ENCODE measurements around the gene ABCC8. TPM values are rescaled to one million over a fixed set of nuclear protein-coding genes. Genes with fewer than 3 reads are reported as not detected.

The ABCC8 gene
- total RNA-seq: 1 to 10 TPM in 3 of 4 donors, under 1 TPM in 1; 0.40 to 4.0 (median 3.5) TPM

- Histone ChIP-seq H3K4me1 (peaks cover 0 to 10% (median 2%) of the 10 kb centered on the region in 4 donors), H3K36me3 (no peaks in the 10 kb centered on the region), H3K9me3 (no peaks in the 10 kb centered on the region), H3K27me3 (peaks cover 71% of the 10 kb centered on the region), H3K27ac (no peak within 1 kb of the TSS), H3K4me3 (peak within 1 kb of the TSS in 1 of 4 donors; percentile 31)
- WGBS, 2 donors (ENCODE audit: low coverage in 1 of 2): 0 to 4% methylated on average over 1 to 62 of the region's 80 CpGs
- TF ChIP-seq, protein P1, sequence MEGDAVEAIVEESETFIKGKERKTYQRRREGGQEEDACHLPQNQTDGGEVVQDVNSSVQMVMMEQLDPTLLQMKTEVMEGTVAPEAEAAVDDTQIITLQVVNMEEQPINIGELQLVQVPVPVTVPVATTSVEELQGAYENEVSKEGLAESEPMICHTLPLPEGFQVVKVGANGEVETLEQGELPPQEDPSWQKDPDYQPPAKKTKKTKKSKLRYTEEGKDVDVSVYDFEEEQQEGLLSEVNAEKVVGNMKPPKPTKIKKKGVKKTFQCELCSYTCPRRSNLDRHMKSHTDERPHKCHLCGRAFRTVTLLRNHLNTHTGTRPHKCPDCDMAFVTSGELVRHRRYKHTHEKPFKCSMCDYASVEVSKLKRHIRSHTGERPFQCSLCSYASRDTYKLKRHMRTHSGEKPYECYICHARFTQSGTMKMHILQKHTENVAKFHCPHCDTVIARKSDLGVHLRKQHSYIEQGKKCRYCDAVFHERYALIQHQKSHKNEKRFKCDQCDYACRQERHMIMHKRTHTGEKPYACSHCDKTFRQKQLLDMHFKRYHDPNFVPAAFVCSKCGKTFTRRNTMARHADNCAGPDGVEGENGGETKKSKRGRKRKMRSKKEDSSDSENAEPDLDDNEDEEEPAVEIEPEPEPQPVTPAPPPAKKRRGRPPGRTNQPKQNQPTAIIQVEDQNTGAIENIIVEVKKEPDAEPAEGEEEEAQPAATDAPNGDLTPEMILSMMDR (IDR thresholded peaks at IDR 0.05): no peak
- no peak for TF ChIP-seq POLR2A (IDR thresholded peaks at IDR 0.05)
- no peak for TF ChIP-seq POLR2AphosphoS5 (IDR thresholded peaks at IDR 0.05)
- no peak for TF ChIP-seq EP300 (IDR thresholded peaks at IDR 0.05; ENCODE audit: low read depth)
- intact Hi-C loops (cut with DNase I; ENCODE audit: low total_unique reads): no loop called here
- in situ Hi-C loops (cut with MboI; ENCODE audit: low pct_ligation_motif_present in 1 of 4, low pct_unique_long_range_greater_than_20kb in 1 of 4, low sequenced_read_pairs in 3 of 4): no loop called here
- DNase-seq: no peak
Observed at GRCh38 chr11:17476317-17477083, at the start of gene ABCC8. ABCC8 (minus strand) TSS chr11:17476845; CDS start chr11:17476776, 69 bp downstream.

- Histone ChIP-seq H3K4me3 (no peak overlapping the region), H3K27ac (no peak overlapping the region), H3K4me1 (peaks cover 0 to 5% (median under 1%) of the 10 kb centered on the region in 4 donors), H3K9me3 (no peaks in the 10 kb centered on the region), H3K27me3 (no peaks in the 10 kb centered on the region), H3K36me3 (peaks cover 0 to 7% (median 0%) of the 10 kb centered on the region in 4 donors)
- TF ChIP-seq POLR2A (IDR thresholded peaks at IDR 0.05) (no peak), EP300 (IDR thresholded peaks at IDR 0.05; ENCODE audit: low read depth) (no peak), POLR2AphosphoS5 (IDR thresholded peaks at IDR 0.05) (no peak)
- TF ChIP-seq, protein P1 (IDR thresholded peaks at IDR 0.05): no peak
- intact Hi-C loops (cut with DNase I; ENCODE audit: low total_unique reads) (no loop called here), in situ Hi-C loops (cut with MboI; ENCODE audit: low pct_ligation_motif_present in 1 of 4, low pct_unique_long_range_greater_than_20kb in 1 of 4, low sequenced_read_pairs in 3 of 4) (loop anchor here in 1 of 4 donors (10.0 kb wide), 1 partner anchor 292 kb away; no protein-coding TSS in a partner anchor)
- WGBS, 2 donors (ENCODE audit: low coverage in 1 of 2): 86% methylated on average over 13 of the region's 13 CpGs; no CpG with 5 or more reads in 1 of the 2 donors
- no peak for DNase-seq
Observed at GRCh38 chr11:17526326-17526725, 49.7 kb upstream of the ABCC8 start.

DNA sequence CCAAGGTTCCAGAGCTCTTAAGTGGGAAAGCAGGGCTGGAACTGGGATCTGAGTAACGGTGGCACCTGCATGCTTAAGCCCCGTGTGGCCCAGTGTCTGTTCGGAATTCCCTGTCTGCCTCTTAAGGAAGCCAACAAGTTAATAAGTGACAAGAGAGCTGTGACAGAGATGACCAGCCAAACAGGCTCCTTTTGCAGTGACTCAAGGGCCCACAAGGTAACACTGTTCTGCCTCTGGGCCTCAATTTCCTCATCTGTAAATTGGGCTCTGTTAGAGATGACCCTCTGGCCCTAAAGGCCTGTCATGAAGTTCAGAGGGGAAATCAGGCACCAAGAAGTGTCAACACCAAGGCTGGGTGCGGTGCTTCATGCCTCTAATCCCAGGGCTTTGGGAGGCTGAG, 48.9 kb upstream of the ABCC8 start:
- in situ Hi-C loops (cut with MboI; ENCODE audit: low pct_ligation_motif_present in 1 of 4, low pct_unique_long_range_greater_than_20kb in 1 of 4, low sequenced_read_pairs in 3 of 4): loop anchor here in 1 of 4 donors (10.0 kb wide), 1 partner anchor 291 kb away; no protein-coding TSS in a partner anchor
- Histone ChIP-seq H3K27me3 (no peaks in the 10 kb centered on the region), H3K27ac (no peak overlapping the region), H3K9me3 (no peaks in the 10 kb centered on the region), H3K4me1 (no peaks in the 10 kb centered on the region), H3K36me3 (peaks cover 0 to 7% (median 0%) of the 10 kb centered on the region in 4 donors), H3K4me3 (no peak overlapping the region)
- TF ChIP-seq, protein P1 (IDR thresholded peaks at IDR 0.05): no peak
- TF ChIP-seq POLR2A (IDR thresholded peaks at IDR 0.05) (no peak), EP300 (IDR thresholded peaks at IDR 0.05; ENCODE audit: low read depth) (no peak), POLR2AphosphoS5 (IDR thresholded peaks at IDR 0.05) (no peak)
- DNase-seq: no peak
- intact Hi-C loops (cut with DNase I; ENCODE audit: low total_unique reads): no loop called here
- WGBS, 2 donors (ENCODE audit: low coverage in 1 of 2): 68% methylated on average over 4 of the region's 4 CpGs; no CpG with 5 or more reads in 1 of the 2 donors

GRCh38 chr11:17524221-17524620, 47.6 kb upstream of the ABCC8 start:
- intact Hi-C loops (cut with DNase I; ENCODE audit: low total_unique reads): no loop called here
- TF ChIP-seq POLR2A (IDR thresholded peaks at IDR 0.05) (no peak), EP300 (IDR thresholded peaks at IDR 0.05; ENCODE audit: low read depth) (no peak), POLR2AphosphoS5 (IDR thresholded peaks at IDR 0.05) (no peak)
- TF ChIP-seq, protein P1 (IDR thresholded peaks at IDR 0.05): no peak

More at GRCh38 chr11:17524221-17524620, 47.6 kb upstream of the ABCC8 start:
- H3K27me3 ChIP-seq: no peaks in the 10 kb centered on the region
- in situ Hi-C loops (cut with MboI; ENCODE audit: low pct_ligation_motif_present in 1 of 4, low pct_unique_long_range_greater_than_20kb in 1 of 4, low sequenced_read_pairs in 3 of 4): loop anchor here in 3 of 4 donors (10.0 to 25.0 kb wide), 2 partner anchors 287 to 289 kb away; no protein-coding TSS in a partner anchor
- H3K9me3 ChIP-seq: no peaks in the 10 kb centered on the region
- peaks cover 0 to 7% (median 0%) of the 10 kb centered on the region in 4 donors for H3K36me3 ChIP-seq
- no peak overlapping the region for H3K4me3 ChIP-seq
- no peak overlapping the region for H3K27ac ChIP-seq
- no peak for DNase-seq
- 80 to 91% methylated on average over 2 to 9 of the region's 9 CpGs for WGBS, 2 donors (ENCODE audit: low coverage in 1 of 2)
- no peaks in the 10 kb centered on the region for H3K4me1 ChIP-seq

All from transverse colon (tissue), 4 donors.